A673 (cell line): Measurements from ENCODE around the gene GRID2.

Experiments used
- EZH2 ChIP-seq: fragments of 200-600 bp; sonication (generic); IDR thresholded peaks from 2 replicates; pipeline ENCODE4 v1.6.1; 2017; ENCODE audit warnings: borderline replicate concordance, low read depth, mild to moderate bottlenecking, mixed read lengths, antibody characterized with exemption, low read length; ENCODE audit not compliant: poor library complexity, severe bottlenecking
- TF ChIP-seq, protein P1 (sequence below): fragments of 300-800, 200-600 bp; sonication (generic); conservative IDR thresholded peaks from 2 replicates; pipeline ENCODE4 v1.5.1; 2017; ENCODE audit warnings: low read depth, mild to moderate bottlenecking, antibody characterized with exemption, low read length, moderate library complexity, mixed read lengths

DNA sequence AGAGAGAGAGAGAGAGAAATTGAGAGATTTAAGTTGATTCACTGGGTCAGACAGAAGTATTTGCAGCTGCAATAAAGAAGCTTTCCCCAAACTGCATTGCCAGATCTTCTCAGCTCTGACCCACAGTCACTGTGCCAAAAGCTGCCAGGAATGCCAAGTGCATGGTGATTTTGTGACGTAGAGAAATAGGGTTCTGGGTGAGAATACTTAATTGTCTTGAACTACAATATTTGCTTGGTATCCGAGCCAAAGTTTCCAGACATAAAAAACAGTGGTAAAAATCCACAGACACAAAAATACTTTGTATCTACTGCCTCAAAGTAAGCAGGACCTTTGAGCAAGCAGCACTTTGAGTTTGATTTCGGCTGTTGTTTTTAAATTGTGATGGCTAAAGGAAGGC, 331.1 kb downstream of the GRID2 start:
- TF ChIP-seq, protein P1, sequence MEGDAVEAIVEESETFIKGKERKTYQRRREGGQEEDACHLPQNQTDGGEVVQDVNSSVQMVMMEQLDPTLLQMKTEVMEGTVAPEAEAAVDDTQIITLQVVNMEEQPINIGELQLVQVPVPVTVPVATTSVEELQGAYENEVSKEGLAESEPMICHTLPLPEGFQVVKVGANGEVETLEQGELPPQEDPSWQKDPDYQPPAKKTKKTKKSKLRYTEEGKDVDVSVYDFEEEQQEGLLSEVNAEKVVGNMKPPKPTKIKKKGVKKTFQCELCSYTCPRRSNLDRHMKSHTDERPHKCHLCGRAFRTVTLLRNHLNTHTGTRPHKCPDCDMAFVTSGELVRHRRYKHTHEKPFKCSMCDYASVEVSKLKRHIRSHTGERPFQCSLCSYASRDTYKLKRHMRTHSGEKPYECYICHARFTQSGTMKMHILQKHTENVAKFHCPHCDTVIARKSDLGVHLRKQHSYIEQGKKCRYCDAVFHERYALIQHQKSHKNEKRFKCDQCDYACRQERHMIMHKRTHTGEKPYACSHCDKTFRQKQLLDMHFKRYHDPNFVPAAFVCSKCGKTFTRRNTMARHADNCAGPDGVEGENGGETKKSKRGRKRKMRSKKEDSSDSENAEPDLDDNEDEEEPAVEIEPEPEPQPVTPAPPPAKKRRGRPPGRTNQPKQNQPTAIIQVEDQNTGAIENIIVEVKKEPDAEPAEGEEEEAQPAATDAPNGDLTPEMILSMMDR, result no peak
- no peak for TF ChIP-seq EZH2
